Fibroblast of the aortic adventitia (primary cell): ENCODE data around the gene AP1AR. TPM values are rescaled to one million over a fixed set of nuclear protein-coding genes. Genes with fewer than 3 reads are reported as not detected.

Experiments
- DNase-seq: peaks from one replicate; pipeline ENCODE4 v3.0.0-alpha.2; 2010; ENCODE audit warnings: low read depth
- H3K4me3 ChIP-seq: 2 replicates; pipeline ENCODE4 v1.5.1; 2011; ENCODE audit warnings: low read depth, mild to moderate bottlenecking, control low read depth, low read length, moderate library complexity
- CTCF ChIP-seq: IDR thresholded peaks from 2 replicates; pipeline ENCODE4 v1.5.1; 2011; ENCODE audit warnings: mild to moderate bottlenecking, low read length, control low read depth, inconsistent platforms; ENCODE audit not compliant: insufficient read depth
- total RNA-seq: library from RNA; depleted of rRNA; stranded (reverse); fragments of >200 nt; gene quantifications from 2 replicates; pipeline ENCODE4 v1.2.3, GENCODE V29; 2012; ENCODE audit warnings: low replicate concordance

The AP1AR gene
- total RNA-seq, 1 donor: 25.8 TPM

GRCh38 chr4:112247021-112247420 lies 15.4 kb downstream of the AP1AR start:
- TF ChIP-seq CTCF: no peak
- no peak for DNase-seq
- no peak overlapping the region for H3K4me3 ChIP-seq

GRCh38 chr4:112251019-112251643 lies 19.5 kb downstream of the AP1AR start:
- no peak for DNase-seq
- H3K4me3 ChIP-seq: no peak overlapping the region
- TF ChIP-seq CTCF: no peak

- TF ChIP-seq CTCF: no peak
- no peak overlapping the region for H3K4me3 ChIP-seq
- DNase-seq: no peak
Measured at GRCh38 chr4:112252234-112252633, 20.6 kb downstream of the AP1AR start.

GRCh38 chr4:112253382-112254000 lies 21.9 kb downstream of the AP1AR start:
- no peak overlapping the region for H3K4me3 ChIP-seq
- no peak for DNase-seq
- TF ChIP-seq CTCF: no peak

GRCh38 chr4:112257098-112257497 lies 25.5 kb downstream of the AP1AR start:
- no peak for DNase-seq
- TF ChIP-seq CTCF: no peak
- no peak overlapping the region for H3K4me3 ChIP-seq

- peak; percentile 63 for TF ChIP-seq CTCF
- peak; percentile 65 for DNase-seq
- H3K4me3 ChIP-seq: no peak overlapping the region
Measured at GRCh38 chr4:112266823-112267222, 35.2 kb downstream of the AP1AR start.
